Spleen (tissue), 11 donors: ENCODE measurements around the gene ZNF197. TPM values are rescaled to one million over a fixed set of nuclear protein-coding genes. Genes with fewer than 3 reads are reported as not detected.

Experiments used
- DNase-seq: peaks from one replicate; pipeline ENCODE4 v3.0.0-alpha.2; 2020
- H3K27ac ChIP-seq, 8 donors: fragments of 200-600 bp; sonication (generic) in 7 of 8; 1 replicate in 4 of 8; 2 replicates in 4 of 8; pipeline versions ENCODE4 v1.5.0 to v1.8.0; 2016 to 2021; ENCODE audit warnings: inconsistent platforms in 4 of 8, mild to moderate bottlenecking in 4 of 8, moderate library complexity in 1 of 8
- H3K27me3 ChIP-seq, 7 donors: fragments of 200-600 bp; sonication (generic) in 6 of 7; replicated peaks in 1 of 7; 1 replicate in 4 of 7; 2 replicates in 3 of 7; pipeline versions ENCODE4 v1.5.0 to v1.8.0; 2016 to 2021; ENCODE audit warnings: inconsistent platforms in 3 of 7, mild to moderate bottlenecking in 1 of 7
- H3K36me3 ChIP-seq, 6 donors: fragments of 200-600 bp; sonication (generic) in 5 of 6; 1 replicate in 4 of 6; 2 replicates in 2 of 6; pipeline versions ENCODE4 v1.5.0 to v1.8.0; 2016 to 2021; ENCODE audit warnings: inconsistent platforms in 2 of 6
- H3K4me1 ChIP-seq, 6 donors: fragments of 200-600 bp; sonication (generic) in 5 of 6; 1 replicate in 3 of 6; 2 replicates in 3 of 6; pipeline versions ENCODE4 v1.5.0 to v1.8.0; 2016 to 2021; ENCODE audit warnings: inconsistent platforms in 3 of 6
- H3K4me3 ChIP-seq, 8 donors: fragments of 200-600 bp; sonication (generic) in 7 of 8; 1 replicate in 4 of 8; 2 replicates in 4 of 8; pipeline versions ENCODE4 v1.5.0 to v1.8.0; 2016 to 2021; ENCODE audit warnings: inconsistent platforms in 4 of 8, mild to moderate bottlenecking in 4 of 8, moderate library complexity in 2 of 8
- H3K9me3 ChIP-seq, 8 donors: fragments of 200-600 bp; sonication (generic) in 7 of 8; 1 replicate in 4 of 8; 2 replicates in 4 of 8; pipeline versions ENCODE4 v1.5.0 to v1.8.0; 2016 to 2021; ENCODE audit warnings: inconsistent platforms in 4 of 8
- POLR2A ChIP-seq, 3 donors: fragments of 450-650 bp; IDR thresholded peaks; one replicate each; pipeline ENCODE4 v1.5.1; 2017; ENCODE audit warnings: antibody characterized with exemption in 3 of 3, mild to moderate bottlenecking in 1 of 3
- POLR2AphosphoS5 ChIP-seq, 3 donors: sonication (generic); formaldehyde crosslinking; IDR thresholded peaks; one replicate each; pipeline ENCODE4 v1.5.1; 2017; ENCODE audit warnings: antibody characterized with exemption in 3 of 3
- WGBS, 5 donors: extraction: QIAGEN DNeasy Blood & Tissue Kit in 3 of 5; methylation state at CpG; one replicate each; pipeline versions ENCODE4 v1.1.5 to v1.1.7; 2013 to 2018; 5-methylcytosine and 5-hydroxymethylcytosine counted together
- intact Hi-C: fragments of 100-400 bp; cut with DNase I; formaldehyde crosslinking; loops from one replicate; pipeline ENCODE4 v1.15.0; 2023; ENCODE audit warnings: low total_unique reads
- polyA plus RNA-seq, 3 donors: library from polyadenylated mRNA; stranded (reverse); fragments of 200-250 nt; gene quantifications; one replicate each; pipeline ENCODE4 v1.2.1, GENCODE V29; 2013
- total RNA-seq, 7 donors: library from RNA; depleted of rRNA in 3 of 7; stranded (reverse); fragments of >200 nt in 3 of 7; fragmentation: NEBNext Ultra II Directional in 4 of 7; extraction: Animal tissue kit (Norgen Biotek cat#: 25700) in 4 of 7; gene quantifications; one replicate each; pipeline versions ENCODE4 v1.1.0 to v1.2.1, GENCODE V29; 2016 to 2021
- TF ChIP-seq, protein P1 (sequence below), 11 experiments: fragments of 200-600 bp in 7 of 11; fragments of 450-650 bp in 4 of 11; sonication (generic) in 4 of 11; IDR thresholded peaks in 8 of 11; conservative IDR thresholded peaks in 3 of 11; 1 replicate in 7 of 11; 2 replicates in 4 of 11; pipeline versions ENCODE4 v1.4.0 to v1.8.0; 2016 to 2021; ENCODE audit warnings: antibody characterized with exemption in 11 of 11, inconsistent platforms in 4 of 11, mild to moderate bottlenecking in 1 of 11
- donor health status: healthy with polysubstance abuse.
- donor health status: DM: no; HTN: no; CAD: no; lungs with moderate emphysema.
- donor health status: DM: no; HTN: no; CAD: no.
- donor health status: Bipolar disorder and iron deficiency.
- donor health status: healthy.
- donor health status: DM: no; HTN: no; CAD: no.
- donor health status: DM: yes; HTN: yes; CAD: no.

The ZNF197 gene
- total and polyA plus RNA-seq, 10 donors, result 4.9 to 21.0 (median 15.9) TPM

DNA sequence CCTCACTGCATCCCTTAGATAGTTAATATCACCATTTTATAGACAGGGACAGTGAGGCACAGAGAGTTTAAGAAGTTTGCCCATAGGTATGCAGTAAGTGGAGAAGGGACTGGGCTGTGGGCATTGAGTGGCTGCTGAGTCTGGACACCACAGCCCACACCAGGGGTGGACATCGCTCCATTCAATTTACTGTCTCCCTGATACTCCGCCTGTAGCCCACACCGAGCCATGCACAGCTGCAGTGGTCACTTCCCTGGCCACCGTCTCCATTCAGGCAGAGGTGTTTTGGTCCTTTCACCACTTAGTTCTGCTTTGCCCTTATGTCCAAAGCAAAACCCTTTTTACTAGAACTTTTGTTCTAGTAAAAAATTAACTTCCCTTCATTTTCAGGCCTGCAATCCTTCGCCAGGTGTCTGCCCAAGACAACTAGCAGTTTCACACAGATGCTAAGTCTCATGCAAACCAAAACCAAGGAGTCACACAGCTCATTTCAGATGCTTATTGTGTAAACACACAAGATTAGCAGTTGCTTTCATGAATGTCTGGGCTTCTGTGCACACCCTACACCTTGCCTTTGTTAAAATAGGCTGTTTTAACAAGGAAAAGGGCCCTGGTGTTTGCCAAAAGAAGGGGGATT is 53.8 kb downstream of the ZNF197 start:
- TF ChIP-seq, protein P1, sequence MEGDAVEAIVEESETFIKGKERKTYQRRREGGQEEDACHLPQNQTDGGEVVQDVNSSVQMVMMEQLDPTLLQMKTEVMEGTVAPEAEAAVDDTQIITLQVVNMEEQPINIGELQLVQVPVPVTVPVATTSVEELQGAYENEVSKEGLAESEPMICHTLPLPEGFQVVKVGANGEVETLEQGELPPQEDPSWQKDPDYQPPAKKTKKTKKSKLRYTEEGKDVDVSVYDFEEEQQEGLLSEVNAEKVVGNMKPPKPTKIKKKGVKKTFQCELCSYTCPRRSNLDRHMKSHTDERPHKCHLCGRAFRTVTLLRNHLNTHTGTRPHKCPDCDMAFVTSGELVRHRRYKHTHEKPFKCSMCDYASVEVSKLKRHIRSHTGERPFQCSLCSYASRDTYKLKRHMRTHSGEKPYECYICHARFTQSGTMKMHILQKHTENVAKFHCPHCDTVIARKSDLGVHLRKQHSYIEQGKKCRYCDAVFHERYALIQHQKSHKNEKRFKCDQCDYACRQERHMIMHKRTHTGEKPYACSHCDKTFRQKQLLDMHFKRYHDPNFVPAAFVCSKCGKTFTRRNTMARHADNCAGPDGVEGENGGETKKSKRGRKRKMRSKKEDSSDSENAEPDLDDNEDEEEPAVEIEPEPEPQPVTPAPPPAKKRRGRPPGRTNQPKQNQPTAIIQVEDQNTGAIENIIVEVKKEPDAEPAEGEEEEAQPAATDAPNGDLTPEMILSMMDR (IDR thresholded peaks at IDR 0.05 in 8 of 11, conservative IDR thresholded peaks at IDR 0.05 in 3 of 11), result no peak
- TF ChIP-seq POLR2AphosphoS5 (IDR thresholded peaks at IDR 0.05) (no peak), POLR2A (IDR thresholded peaks at IDR 0.05) (no peak)
- H3K9me3 ChIP-seq, result peaks cover 0 to 69% (median 30%) of the 10 kb centered on the region in 8 donors
- no peaks in the 10 kb centered on the region for H3K4me1 ChIP-seq
- H3K27me3 ChIP-seq, result no peaks in the 10 kb centered on the region
- H3K36me3 ChIP-seq, result peaks cover 0 to 28% (median under 1%) of the 10 kb centered on the region in 6 donors
- DNase-seq, result no peak
- WGBS, 5 donors, result 93 to 96% (median 94%) methylated on average over 5 of the region's 5 CpGs
- intact Hi-C loops, result no loop called here
- H3K27ac ChIP-seq, result no peak overlapping the region
- H3K4me3 ChIP-seq, result no peak overlapping the region

DNA sequence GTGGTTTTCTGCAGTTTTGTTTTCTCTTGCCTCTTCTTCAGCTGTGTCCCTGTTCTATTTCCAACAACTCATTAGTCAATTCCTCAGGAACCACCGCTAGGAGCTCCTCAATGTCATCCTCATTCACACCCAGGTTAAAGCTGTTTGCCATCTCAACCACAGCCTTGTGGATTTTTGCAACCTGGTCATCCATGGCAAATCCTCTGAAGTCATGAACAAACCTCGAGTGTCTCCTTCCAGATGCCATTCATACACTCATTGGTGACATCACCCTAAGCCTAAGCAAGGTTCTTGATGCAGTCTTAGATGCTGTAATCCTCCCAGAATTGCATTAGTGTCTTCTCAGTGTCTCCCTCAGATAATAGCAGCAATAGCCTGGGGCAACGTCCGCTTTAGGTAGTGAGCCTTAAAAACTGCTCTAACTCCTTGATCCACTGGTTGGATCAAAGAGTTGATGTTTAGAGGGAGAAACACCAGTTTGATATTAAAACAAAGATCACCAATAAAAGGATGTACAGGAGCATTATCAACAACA is 56.2 kb downstream of the ZNF197 start:
- TF ChIP-seq, protein P1 (IDR thresholded peaks at IDR 0.05 in 8 of 11, conservative IDR thresholded peaks at IDR 0.05 in 3 of 11), result no peak
- no peak for TF ChIP-seq POLR2AphosphoS5 (IDR thresholded peaks at IDR 0.05)
- Histone ChIP-seq H3K4me1 (peaks cover 0 to 17% (median 8%) of the 10 kb centered on the region in 6 donors), H3K9me3 (peaks cover 0 to 66% (median 35%) of the 10 kb centered on the region in 8 donors), H3K27me3 (peaks cover 0 to 8% (median 0%) of the 10 kb centered on the region in 7 donors), H3K27ac (no peak overlapping the region), H3K4me3 (no peak overlapping the region), H3K36me3 (peaks cover 0 to 36% (median 4%) of the 10 kb centered on the region in 6 donors)
- DNase-seq, result no peak
- intact Hi-C loops, result no loop called here
- WGBS, 5 donors, result 93 to 97% (median 96%) methylated on average over 4 of the region's 4 CpGs

DNA sequence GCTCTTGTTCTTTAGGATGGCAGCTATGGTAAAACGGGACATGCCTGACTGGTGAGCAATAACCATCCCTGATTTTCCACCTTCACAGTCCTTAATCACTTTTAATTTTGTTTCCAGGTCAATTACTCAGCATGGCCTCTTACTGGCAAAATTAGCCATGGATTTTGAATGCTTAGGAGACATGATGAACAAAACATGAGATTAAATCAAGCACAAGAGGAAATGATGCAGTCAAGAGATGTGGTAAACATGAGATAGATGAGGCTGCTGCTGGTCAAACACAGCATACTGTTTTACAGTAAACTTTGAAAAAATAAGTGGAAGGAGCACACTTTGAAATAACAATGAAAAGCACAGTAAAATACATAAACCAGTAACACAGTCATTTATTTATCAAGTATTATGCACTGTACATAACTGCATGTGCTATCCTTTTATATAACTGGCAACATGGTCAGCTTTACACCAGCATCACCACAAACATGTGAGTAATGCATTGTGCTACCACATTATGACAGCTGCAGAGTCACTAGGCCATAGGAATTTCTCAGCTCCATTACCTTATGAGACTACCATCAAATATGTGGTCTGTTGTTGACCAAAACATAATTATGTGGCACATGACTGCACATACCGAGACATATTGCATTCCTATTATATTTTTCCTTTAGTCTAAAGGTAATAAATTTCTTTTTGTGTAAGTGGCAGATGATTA is 57.5 kb downstream of the ZNF197 start:
- no peak overlapping the region for H3K27ac ChIP-seq
- no peak for DNase-seq
- TF ChIP-seq POLR2AphosphoS5 (IDR thresholded peaks at IDR 0.05) (no peak), POLR2A (IDR thresholded peaks at IDR 0.05) (no peak)
- TF ChIP-seq, protein P1 (IDR thresholded peaks at IDR 0.05 in 8 of 11, conservative IDR thresholded peaks at IDR 0.05 in 3 of 11), result no peak
- H3K9me3 ChIP-seq, result peaks cover 0 to 66% (median 35%) of the 10 kb centered on the region in 8 donors
- H3K27me3 ChIP-seq, result peaks cover 0 to 12% (median 0%) of the 10 kb centered on the region in 7 donors
- H3K4me1 ChIP-seq, result peaks cover 0 to 18% (median 8%) of the 10 kb centered on the region in 6 donors
- H3K4me3 ChIP-seq, result no peak overlapping the region
- intact Hi-C loops, result no loop called here
- WGBS, 5 donors, result 87 to 93% (median 89%) methylated on average over 2 of the region's 2 CpGs
- H3K36me3 ChIP-seq, result peaks cover 0 to 36% (median 4%) of the 10 kb centered on the region in 6 donors
